Fibroblast of mammary gland (primary cell): ENCODE data around the gene RNF41.

Experiments used
- DNase-seq: peaks from one replicate; pipeline ENCODE4 v3.0.0-alpha.2; 2010; ENCODE audit warnings: low read depth
- H3K4me3 ChIP-seq: 2 replicates; pipeline ENCODE4 v1.5.1; 2011; ENCODE audit warnings: low read depth, mild to moderate bottlenecking, low read length, moderate library complexity; ENCODE audit not compliant: control insufficient read depth
- TF ChIP-seq, protein P1 (sequence below): conservative IDR thresholded peaks from 2 replicates; pipeline ENCODE4 v1.5.1; 2011; ENCODE audit warnings: low read depth, low read length, inconsistent platforms; ENCODE audit not compliant: control insufficient read depth, insufficient read depth

The RNF41 gene

GRCh38 chr12:56186957-56187356 is 34.8 kb downstream of the RNF41 start:
- DNase-seq = no peak
- TF ChIP-seq, protein P1, sequence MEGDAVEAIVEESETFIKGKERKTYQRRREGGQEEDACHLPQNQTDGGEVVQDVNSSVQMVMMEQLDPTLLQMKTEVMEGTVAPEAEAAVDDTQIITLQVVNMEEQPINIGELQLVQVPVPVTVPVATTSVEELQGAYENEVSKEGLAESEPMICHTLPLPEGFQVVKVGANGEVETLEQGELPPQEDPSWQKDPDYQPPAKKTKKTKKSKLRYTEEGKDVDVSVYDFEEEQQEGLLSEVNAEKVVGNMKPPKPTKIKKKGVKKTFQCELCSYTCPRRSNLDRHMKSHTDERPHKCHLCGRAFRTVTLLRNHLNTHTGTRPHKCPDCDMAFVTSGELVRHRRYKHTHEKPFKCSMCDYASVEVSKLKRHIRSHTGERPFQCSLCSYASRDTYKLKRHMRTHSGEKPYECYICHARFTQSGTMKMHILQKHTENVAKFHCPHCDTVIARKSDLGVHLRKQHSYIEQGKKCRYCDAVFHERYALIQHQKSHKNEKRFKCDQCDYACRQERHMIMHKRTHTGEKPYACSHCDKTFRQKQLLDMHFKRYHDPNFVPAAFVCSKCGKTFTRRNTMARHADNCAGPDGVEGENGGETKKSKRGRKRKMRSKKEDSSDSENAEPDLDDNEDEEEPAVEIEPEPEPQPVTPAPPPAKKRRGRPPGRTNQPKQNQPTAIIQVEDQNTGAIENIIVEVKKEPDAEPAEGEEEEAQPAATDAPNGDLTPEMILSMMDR = no peak
- H3K4me3 ChIP-seq = no peak overlapping the region

- TF ChIP-seq, protein P1 = no peak
- H3K4me3 ChIP-seq = no peak overlapping the region
- no peak for DNase-seq
Measured at GRCh38 chr12:56178347-56178746, 43.4 kb downstream of the RNF41 start.

DNA sequence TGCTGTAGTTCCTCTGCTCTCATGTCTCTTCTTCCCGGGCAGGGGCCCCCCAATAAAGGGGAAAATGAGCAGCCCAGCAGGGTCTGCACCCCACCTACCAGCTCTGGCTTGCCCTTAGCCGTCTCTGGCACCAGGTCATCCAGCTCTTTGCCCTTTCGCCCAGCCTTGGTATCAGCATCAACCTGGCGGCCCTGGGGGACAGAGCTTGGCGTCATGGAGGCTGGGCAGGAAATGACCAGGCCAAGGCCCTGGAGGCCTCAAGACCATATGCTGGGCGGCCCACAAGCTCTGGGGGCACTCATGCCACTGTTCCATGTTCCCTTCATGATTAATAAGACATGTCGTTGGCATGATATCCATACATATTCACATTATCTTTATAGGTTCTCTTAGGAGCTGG is 48.9 kb downstream of the RNF41 start:
- DNase-seq = no peak
- TF ChIP-seq, protein P1 = no peak
- H3K4me3 ChIP-seq = no peak overlapping the region

DNA sequence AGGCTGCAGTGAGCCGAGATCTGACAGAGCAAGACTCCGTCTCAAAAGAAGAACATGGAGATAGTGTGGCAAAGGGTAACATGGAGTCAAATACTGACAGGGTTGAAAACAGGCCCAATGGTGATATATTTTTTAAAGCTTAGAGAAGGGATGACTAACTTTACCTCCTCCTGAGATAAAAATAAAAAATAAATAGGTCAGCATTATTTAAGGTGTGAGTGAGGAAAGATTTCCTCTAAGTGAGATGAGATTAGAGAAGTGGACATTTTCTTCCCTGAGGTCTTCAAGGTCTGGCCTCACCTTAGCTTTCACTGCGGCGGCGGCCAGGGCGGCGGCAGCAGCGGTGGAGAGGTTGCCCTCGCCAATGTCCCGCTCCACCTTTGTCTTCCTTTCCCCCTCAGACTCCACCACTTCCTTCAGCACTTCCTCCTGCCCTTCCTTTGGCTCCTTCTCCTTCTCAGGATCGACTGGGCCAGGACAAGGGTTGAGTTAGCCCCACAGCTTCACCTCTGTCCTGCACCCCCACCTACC is 52.4 kb downstream of the RNF41 start:
- H3K4me3 ChIP-seq = no peak overlapping the region
- no peak for DNase-seq
- TF ChIP-seq, protein P1 = no peak

- TF ChIP-seq, protein P1 = no peak
- DNase-seq = no peak
- H3K4me3 ChIP-seq = no peak overlapping the region
Measured at GRCh38 chr12:56165369-56165768, 56.4 kb downstream of the RNF41 start.

DNA sequence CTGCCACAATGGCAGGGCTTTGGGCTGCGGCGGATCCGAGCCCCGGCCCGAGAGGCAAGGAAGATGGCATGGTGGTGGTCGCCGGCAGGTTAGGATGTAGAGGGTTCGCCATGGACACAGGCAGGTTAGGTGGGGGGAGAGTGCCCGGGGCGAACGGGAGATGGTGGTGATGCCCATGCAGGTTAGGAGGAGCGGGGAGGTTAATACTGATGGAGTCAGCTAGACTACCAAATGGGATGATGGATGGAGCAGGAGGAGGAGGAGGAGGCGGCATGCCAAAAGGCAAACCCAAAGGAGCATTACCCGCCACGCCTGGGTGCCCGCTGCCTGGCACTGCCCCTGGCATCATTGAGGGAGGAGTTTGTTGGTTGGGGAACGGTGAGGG is 57.4 kb downstream of the RNF41 start:
- TF ChIP-seq, protein P1 = no peak
- no peak for DNase-seq
- H3K4me3 ChIP-seq = no peak overlapping the region

DNA sequence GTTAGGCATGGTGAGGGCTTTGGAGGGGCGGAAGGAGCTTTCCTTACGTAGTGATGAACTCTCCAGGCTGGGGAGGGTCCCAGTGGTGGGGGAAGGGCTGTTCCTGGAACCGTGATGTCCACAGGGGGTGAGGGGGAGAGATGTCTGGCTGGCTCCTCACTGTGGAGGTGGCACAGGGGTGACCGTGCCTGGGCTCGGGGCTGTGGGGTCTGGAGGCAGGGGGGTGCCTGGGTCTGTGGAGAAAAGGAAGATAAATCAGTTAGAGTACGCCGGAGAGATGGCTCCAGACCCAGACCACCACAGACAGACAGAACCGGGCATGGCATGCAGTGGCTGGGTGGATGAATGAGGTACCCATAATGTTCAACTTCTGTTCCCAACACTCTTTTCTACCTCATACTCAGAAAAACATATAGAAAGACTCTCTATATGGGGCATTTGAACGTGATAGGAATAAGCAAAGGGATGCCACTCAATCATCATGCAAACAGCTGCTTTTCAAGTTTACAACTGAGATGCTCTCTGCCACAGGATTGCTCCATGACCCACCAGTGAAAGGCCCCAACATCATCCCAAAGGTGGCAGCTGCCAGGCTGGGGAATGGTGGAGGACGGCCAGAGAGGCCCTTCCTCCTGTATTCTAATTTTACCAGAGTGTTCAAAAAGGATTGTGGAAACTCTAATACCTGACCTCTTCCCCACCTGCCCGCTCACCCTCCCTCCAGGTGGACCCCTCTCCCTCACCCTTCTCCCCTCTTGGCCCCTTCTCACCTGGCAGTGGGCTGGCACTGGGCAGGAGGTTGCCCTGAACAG is 58.0 kb downstream of the RNF41 start:
- TF ChIP-seq, protein P1 = no peak
- no peak for DNase-seq
- H3K4me3 ChIP-seq = no peak overlapping the region
